GM19023 (cell line): ENCODE data around the gene DNAJC5.
"Not testable (repeated sequence)": the region's sequence is repeated elsewhere in the genome, so short reads cannot be mapped to it uniquely, and the experiment has no call there.

ENCODE experiments used
- ATAC-seq: cut with Tn5 transposase; IDR thresholded peaks from one replicate; pipeline ENCODE4 v1.9.1; 2021; ENCODE audit warnings: mild to moderate bottlenecking, moderate library complexity; ENCODE audit not compliant: unreplicated experiment

Gene DNAJC5

DNA sequence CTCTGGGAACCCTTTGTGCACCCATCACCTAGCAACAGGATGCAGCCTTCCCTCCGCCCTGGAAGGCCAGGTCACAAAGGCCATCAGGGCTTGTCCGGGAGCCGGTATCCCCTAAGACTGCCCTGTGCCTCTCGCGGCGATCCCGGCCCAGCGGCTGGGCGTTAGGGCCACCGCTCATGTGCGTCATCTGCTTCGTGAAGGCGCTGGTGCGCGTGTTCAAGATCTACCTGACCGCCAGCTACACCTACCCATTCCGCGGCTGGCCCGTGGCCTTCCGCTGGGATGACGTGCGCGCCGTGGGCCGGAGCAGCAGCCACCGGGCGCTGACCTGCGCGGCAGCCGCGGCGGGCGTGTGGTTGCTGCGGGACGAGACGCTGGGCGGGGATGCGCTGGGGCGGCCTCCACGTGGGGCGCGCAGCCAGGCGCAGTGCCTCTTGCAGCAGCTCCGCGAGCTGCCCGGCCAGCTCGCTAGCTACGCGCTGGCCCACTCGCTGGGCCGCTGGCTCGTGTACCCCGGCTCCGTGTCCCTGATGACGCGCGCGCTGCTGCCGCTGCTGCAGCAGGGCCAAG is 33.5 kb upstream of the DNAJC5 start, which contains the start of gene ABHD16B:
TSS of gene ABHD16B (plus strand) at position 134 of the 570 bp plus-strand sequence. CDS start at position 177, 43 bp downstream.
- ATAC-seq = no peak

DNA sequence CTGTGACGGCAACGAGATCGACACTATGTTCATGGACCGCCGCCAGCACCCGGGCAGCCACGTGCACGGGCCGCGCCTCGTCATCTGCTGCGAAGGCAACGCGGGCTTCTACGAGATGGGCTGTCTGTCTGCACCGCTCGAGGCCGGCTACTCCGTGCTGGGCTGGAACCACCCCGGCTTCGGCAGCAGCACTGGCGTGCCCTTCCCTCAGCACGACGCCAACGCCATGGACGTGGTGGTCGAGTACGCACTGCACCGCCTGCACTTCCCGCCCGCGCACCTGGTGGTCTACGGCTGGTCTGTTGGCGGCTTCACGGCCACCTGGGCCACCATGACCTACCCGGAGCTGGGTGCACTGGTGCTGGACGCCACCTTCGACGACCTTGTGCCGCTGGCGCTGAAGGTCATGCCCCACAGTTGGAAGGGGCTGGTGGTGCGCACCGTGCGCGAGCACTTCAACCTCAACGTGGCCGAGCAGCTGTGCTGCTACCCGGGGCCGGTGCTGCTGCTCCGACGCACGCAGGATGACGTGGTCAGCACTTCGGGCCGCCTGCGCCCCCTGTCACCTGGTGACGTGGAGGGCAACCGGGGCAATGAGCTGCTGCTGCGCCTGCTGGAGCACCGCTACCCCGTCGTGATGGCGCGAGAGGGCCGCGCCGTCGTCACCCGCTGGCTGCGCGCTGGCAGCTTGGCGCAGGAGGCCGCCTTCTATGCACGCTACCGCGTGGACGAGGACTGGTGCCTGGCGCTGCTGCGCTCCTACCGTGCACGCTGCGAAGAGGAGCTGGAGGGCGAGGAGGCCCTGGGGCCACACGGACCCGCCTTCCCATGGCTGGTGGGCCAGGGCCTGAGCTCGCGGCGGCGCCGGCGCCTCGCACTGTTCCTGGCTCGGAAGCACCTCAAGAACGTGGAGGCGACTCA is 32.7 kb upstream of the DNAJC5 start:
- no peak for ATAC-seq

DNA sequence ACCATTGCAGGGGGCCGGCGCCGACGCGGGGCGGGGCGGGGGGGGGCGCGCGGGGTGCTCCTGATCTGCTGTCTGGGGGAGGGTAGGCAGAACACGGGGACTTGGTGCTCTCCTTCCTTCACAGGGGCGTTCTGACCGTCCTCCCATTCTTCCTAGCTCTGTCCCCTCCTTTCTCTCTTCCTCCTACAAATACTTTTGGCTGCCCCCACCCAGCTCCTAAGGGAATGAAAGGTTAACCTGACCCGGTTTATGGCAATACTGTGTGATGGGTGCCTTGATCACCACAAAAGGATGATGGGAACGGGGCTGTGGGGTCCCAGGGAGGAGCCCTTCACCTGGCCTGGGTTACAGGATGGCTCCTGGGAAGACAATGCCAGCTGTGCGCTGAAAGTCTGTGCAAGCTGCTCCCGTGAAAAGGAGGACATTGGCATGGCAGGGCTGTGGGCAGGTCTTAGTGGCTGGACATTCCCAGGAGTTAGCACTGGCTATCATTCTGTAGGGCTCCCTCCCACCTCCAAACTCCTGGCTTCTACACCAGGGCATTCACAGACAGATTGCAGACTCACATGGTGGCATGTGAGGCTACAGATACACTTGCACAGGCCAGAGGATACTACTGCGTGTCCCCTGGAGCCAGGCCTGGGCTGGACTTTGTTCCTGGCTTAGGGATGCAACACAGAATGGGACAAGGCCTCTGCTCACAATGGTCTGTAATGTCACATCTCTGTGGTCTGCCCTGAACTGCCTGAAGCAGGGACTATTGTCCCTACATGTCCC is 31.7 kb upstream of the DNAJC5 start:
- no peak for ATAC-seq

DNA sequence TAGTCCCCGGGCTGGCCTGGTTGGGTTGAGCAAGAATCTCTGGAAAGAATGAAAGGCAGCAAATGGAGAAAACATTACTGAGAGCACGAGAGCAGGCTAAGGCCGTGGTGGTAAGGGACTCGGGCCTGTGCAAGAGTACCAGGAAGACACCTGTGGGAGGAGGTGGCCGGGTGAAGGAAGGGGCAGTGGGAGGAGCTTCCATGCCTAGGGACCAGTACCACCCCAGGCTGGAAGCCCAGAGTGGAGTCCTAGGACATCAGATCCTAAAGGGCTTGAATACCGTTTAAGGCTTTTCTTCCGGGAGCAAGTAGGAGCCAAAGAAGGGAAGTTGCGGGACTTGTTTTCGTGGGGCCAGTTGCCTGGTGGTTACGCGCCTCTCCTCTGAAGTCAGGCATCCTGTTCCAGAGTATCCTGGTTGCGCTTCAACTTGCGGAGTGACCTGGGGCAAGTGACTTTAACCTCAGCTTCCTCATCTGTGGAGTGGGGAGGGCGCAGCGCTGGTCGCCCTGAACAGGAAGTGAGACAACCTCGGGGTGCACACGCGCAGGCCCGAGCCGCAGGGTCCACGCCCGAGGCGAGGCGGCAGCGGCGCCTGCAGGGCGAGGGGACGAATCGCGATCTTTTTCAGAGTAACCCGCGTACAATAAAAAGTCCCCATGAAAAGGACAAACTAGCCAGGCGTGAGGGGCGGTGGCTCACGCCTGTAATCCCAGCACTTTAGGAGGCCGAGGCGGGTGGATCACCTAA is 31.0 kb upstream of the DNAJC5 start:
- ATAC-seq = peak; percentile 65

DNA sequence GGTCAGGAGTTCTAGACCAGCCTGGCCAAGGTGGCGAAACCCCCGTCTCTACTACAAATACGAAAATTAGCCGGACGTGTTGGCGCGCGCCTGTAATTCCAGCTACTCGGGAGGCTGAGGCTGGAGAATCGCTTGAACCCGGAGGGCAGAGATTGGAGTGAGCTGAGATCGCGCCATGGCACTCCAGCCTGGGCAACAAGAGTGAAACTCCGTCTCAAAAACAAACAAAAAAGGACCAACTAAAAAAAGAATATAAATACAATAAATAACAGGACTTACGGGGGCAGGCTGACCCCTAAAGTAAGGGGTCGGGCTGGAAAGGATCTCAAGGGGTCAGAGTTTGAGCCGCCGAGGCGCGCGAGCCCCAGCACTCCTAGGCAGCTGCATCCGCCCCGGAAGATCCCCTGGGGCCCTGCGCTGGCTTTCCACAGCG is 30.4 kb upstream of the DNAJC5 start:
- ATAC-seq = no peak

DNA sequence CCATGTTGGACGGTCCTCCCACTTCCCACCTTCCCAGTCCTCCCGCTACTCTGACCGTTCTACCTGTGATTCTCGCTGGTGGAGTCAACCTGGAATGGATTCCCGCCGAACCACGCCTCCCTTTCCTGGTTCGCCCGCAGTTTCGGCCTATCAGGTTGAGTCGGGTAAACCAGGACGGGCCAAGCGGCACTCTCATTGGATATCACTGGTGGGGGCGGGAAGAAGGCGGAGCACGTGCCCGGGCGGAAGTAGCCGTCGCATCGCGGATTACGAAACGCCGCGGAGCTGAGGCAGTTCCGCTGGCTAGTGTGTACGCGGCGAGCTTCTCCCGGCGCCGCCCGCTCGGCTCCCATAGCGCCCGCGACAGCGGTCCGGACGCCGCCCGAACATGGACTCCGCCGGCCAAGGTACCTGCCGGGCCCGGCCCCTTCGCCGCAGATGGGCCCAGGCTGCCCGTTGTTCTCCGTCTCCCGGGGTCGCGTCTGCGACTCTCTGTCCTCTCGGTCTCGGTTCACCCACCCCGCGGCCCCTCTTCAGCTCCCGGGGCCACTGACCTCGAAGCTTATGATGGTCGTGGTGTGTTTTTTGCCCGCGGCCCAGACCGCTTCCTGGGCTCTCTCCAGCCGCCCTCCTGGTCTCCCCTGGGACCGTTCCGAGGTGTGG is 29.8 kb upstream of the DNAJC5 start, which contains the start of gene TPD52L2:
TSS of gene TPD52L2 (plus strand) at position 293 of the 663 bp plus-strand sequence. CDS start at position 389, 96 bp downstream.
- ATAC-seq = peak; percentile 71

DNA sequence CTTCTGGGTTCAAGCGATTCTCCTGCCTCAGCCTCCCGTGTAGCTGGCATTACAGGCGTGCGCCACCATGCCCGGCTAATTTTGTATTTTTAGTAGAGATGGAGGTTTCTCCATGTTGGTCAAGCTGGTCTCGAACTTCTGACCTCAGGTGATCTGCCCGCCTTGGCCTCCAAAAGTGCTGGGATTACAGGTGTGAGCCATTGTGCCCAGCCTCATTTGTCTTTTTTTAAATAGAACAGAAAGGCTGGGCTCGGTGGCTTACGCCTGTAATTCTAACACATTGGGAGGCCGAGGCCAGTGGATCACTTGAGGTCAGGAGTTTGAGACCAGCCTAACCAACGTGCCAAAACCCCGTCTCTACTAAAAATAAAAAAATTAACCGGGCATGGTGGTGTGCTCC is 27.9 kb upstream of the DNAJC5 start:
- ATAC-seq = not testable (repeated sequence)

DNA sequence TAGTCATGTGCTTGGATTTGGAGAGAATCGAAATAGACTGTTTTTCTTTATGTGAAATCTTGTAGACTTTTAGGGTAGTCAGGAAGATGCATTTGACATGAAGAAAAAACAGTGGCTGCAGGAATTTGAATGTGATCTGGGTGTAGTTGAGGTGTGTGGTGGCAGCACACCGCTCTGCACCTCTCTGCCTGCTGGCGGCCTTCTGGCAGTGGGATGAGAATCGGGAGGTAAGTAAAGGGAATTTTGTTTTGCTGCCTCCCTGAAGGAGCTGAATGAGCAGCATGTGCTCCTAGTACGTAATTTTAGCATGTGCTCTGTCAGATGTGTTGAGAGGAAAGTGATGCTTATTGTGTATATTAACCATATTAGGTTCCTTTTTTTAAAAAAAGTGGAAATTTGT is 26.7 kb upstream of the DNAJC5 start:
- ATAC-seq = no peak

DNA sequence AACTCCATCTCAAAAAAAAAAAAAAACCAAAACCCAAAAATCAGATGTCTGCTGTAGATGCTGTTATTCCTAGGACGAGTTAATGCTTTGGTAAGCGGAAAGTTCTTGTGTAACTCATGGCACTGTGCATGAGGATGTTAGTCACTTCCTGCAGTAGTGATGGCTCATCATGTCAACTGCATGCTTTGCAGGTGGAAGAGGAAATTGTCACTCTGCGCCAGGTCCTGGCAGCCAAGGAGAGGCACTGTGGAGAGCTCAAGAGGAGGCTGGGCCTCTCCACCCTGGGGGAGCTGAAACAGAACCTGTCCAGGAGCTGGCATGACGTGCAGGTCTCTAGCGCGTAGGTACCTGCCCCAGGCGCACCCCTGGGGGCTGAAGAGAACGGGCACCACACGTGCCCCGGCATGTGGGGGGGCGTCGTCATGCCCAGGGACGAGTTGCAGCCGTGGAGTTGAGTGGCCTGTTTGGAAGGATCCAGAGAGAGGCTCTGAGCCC is 21.4 kb upstream of the DNAJC5 start:
- ATAC-seq = no peak

DNA sequence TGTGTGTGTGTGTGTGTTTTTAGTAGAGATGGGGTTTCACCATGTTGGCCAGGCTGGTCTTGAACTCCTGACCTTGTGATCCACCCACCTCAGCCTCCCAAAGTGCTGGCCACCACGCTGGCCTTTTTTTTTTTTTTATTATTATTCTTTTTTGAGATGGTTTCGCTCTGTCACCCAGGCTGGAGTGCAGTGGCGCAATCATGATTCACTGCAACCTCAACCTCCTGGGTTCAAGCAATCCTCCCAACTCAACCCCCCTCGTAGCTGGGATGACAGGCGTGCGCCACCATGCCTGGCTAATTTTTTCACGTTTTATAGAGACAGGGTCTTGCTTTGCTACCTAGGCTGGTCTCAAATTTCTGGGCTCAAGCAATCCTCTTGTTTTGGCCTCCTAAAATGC is 20.7 kb upstream of the DNAJC5 start:
- not testable (repeated sequence) for ATAC-seq

DNA sequence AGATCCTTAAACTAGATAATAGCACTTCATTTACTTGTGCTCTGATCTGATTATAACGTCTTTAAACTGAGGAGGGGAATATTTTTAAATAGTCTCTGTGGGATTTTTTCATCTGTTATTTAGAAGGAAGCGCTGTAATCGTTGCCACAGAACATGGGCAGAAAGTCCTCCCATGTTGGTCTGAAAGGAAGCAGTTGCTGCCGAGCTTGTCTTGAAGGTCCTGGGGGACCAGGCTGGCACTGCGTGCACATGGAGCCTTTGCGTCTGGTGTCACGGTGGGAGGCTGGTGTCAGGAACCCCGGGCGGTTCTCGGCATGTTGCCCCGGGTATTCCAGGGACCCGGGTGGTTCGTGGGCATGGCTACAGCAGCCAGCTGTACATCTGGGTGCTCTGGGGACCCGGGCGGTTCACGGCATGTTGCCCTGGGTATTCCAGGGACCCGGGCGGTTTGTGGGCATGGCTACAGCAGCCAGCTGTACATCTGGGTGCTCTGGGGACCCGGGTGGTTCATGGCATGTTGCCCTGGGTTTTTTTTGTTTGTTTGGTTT is 18.4 kb upstream of the DNAJC5 start:
- no peak for ATAC-seq

DNA sequence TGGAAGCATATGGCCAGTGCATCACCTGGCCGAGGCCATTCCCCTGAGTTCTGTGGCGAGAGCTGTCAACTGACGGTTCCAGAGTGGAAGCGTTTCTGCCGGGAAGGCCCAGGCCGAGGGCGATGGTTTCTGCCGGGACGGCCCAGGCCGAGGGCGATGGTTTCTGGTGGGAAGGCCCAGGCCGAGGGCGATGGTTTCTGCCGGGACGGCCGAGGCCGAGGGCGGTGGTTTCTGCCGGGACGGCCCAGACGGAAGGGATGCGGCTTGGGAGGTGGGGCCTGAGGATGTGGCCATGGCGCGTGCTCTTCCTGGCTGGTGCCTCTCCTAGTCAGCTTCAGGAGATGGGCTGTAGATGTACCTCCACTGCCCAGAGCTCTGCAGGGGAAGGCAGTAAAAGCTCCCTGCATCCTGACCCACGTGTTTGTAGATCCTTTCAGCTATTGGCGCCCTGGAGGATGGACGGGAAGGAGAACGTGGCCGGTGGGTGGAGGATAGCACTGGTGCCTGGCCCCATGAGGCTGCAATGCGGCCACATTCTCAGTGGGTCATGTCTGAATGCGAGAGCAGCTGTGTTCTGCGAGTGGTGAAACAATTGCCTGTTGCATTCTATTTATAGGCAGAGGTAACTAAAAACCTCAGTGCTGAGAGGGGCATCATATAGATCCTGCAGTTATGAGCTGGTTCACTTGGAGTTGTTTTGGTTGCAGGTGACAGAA is 17.0 kb upstream of the DNAJC5 start:
- ATAC-seq = no peak

DNA sequence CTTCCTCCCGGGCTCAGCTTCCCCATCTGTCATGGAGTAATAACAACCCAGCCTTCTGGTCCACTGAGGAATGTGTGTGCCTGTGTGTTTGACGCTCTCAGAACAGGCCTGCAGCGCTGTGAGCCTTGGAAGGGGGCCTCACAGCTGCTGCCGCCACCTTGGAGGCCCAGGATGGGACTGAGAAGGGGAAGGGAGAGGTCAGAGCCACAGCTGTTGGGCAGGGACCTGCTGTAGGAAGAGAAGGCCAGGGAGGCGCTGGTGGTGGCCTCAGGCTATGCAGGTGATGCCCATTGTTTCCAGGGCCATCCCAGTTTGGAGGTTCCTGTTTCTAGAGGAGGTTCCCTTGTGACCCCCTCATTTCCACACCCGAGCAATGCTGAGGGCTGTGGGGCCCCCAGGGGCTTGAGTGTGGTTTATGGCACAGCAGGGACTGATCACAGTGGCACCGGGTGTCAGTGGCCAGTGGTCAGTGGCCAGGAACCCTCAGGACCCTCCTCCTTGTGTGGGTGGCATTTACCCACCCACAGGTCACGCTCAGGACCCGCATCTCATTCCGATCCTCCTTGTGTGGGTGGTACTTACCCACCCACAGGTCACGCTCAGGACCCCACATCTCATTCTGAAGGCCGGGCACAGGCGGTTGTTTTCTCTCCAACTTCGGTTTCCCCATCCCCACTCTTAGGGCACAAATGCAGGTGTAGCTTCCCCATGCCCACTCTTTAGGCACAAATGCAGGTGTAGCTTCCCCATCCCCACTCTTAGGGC is 15.8 kb upstream of the DNAJC5 start:
- ATAC-seq = no peak

DNA sequence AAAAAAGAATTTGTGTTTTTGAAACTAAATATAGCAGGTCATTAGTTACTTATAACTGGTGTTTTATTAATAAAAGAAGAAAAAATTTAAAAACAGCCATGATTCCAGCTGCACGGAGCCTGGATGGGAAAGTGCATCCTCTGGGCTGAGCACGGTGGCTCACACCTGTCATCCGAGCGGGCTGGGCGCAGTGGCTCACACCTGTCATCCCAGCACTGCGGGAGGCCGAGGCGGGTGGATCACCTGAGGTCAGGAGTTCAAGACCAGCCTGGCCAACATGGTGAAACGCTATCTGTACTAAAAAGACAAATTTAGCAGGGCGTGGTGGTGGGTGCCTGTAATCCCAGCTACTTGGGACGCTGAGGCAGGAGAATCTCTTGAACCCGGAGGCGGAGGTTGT is 14.0 kb upstream of the DNAJC5 start:
- ATAC-seq = not testable (repeated sequence)

DNA sequence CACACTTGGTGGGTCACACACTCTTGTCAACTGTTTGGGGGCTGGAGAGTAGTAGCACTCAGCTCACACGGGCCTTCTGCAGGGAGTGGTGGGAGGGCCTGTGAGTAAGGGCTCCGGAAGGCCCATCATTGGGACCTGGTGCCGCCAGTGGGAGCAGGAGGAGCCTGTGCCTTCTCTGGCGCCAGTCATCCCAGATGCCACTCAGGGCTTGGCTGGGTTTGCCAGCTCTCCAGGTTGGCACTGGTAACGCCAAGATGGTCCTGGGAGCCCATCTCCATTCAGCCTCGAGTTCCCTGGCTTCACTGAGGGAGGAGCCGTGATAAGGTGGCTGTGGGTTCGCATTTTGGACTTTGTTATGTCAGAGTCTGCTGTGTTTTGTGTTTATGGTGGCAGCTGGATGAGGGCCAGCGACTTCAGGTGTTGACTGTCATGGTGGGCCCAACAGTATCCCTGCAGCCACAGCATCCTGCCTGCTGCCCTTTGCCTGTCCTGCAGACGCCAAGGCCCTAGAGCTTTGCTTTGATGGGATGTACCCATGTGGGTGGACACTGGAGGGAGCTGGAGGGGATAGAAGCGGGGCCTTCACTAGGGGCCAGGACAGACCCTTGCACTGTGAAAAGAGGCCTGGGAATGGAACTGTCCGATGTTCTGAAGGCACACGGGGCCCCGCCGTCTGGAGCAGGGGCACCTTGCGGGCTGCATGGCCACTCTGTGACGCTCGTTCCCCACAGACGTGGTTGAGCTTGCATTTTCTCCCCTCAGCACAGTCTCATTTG is 13.3 kb upstream of the DNAJC5 start:
- no peak for ATAC-seq

DNA sequence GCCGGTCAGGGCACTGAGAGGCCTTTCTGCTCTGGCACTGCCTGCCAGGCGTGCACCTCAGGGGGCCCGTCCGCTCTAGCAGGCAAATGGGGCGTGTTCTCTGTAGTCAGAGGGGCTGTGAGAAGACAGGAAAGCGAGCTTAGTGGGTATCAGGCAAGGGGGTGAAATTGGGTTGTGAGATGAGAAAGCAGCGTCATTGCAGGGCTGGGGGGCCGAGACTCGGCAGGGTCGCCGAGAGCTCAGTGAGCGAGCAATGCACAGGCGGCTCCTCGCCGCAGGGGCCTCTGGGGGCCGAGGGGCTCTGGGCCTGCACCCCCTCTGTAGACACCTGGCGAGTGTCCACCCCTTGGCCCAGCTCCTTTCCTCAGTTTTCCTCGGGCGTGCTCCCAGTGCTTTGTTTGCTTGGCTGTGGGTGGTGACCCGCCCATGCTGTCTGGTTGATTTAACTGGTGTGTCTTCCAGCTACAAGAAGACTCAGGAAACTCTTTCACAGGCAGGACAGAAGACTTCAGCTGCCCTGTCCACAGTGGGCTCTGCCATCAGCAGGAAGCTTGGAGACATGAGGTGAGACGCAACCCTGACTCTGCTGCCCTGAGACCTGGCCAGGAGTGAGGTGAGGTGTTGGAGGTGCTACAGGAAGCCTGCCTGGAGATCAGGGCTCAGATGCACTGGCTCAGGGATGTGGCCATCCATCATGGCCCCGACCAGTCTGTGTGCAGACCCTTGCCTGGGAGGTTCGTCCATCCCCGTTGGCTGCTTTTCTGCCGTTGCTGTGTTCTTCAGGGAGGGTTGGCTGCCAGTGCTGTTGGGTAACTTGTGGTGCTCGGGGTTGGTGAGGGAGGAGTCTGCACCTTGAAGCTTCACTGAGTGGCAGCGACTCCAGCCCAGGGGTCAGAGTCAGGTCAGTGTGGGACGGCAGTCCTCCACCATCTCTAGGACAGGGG is 12.4 kb upstream of the DNAJC5 start:
- ATAC-seq = no peak
